ENCODE results near the gene GFER.

GFER gene

GRCh38 chr16:1990351-1991134 is 6.5 kb downstream of the GFER start:
- DNase-seq (ENCODE audit: low read depth), result no peak

GRCh38 chr16:1991135-1991551 is 7.2 kb downstream of the GFER start:
- DNase-seq (ENCODE audit: low read depth), result no peak

- DNase-seq (ENCODE audit: low read depth), result no peak
Measured at GRCh38 chr16:1991588-1991947, 7.6 kb downstream of the GFER start.

- peak; percentile 93 for DNase-seq (ENCODE audit: low read depth)
Measured at GRCh38 chr16:1991948-1992703, 8.1 kb downstream of the GFER start.

GRCh38 chr16:1992704-1993317 is 8.8 kb downstream of the GFER start:
- DNase-seq (ENCODE audit: low read depth), result no peak

- DNase-seq (ENCODE audit: low read depth), result no peak
Measured at GRCh38 chr16:1993731-1994131, 9.7 kb downstream of the GFER start.

- DNase-seq (ENCODE audit: low read depth), result no peak
Measured at GRCh38 chr16:1997494-1998359, 13.7 kb downstream of the GFER start.

GRCh38 chr16:1998360-1998835 is 14.4 kb downstream of the GFER start:
- no peak for DNase-seq (ENCODE audit: low read depth)

GRCh38 chr16:1998852-1999801 is 15.1 kb downstream of the GFER start:
- DNase-seq (ENCODE audit: low read depth), result no peak

GRCh38 chr16:1999866-2000514 is 16.0 kb downstream of the GFER start:
- DNase-seq (ENCODE audit: low read depth), result no peak

- no peak for DNase-seq (ENCODE audit: low read depth)
Measured at GRCh38 chr16:2001035-2001434, 17.0 kb downstream of the GFER start.

- DNase-seq (ENCODE audit: low read depth), result no peak
Measured at GRCh38 chr16:2001456-2002355, 17.7 kb downstream of the GFER start.

GRCh38 chr16:2002406-2003230 is 18.6 kb downstream of the GFER start:
- no peak for DNase-seq (ENCODE audit: low read depth)

GRCh38 chr16:2003231-2003826 is 19.3 kb downstream of the GFER start:
- no peak for DNase-seq (ENCODE audit: low read depth)

GRCh38 chr16:2003827-2004641 is 20.0 kb downstream of the GFER start:
- peak; percentile 74 for DNase-seq (ENCODE audit: low read depth)

- DNase-seq (ENCODE audit: low read depth), result no peak
Measured at GRCh38 chr16:2004795-2005517, 21.0 kb downstream of the GFER start.

Measured in stimulated activated CD8-positive, alpha-beta memory T cell treated with anti-CD3 and anti-CD28 coated beads, Interleukin-7, amount 100 ng/mL, for 24 hours (primary cell).